Keratinocyte (primary cell): ENCODE measurements around the gene C6orf132. TPM values are rescaled to one million over a fixed set of nuclear protein-coding genes. Genes with fewer than 3 reads are reported as not detected.

Experiments used
- DNase-seq: peaks from one replicate; pipeline ENCODE4 v3.0.0-alpha.2; 2011; ENCODE audit warnings: low read depth, missing footprints, low spot score
- FAIRE-seq: peaks from 2 replicates; lab custom pipeline; 2011; peaks lifted over from hg19 to GRCh38; lab: Jason Lieb, UNC
- H2AFZ ChIP-seq: 2 replicates; pipeline ENCODE4 v1.6.0; 2012; ENCODE audit warnings: low read length, control low read depth, inconsistent platforms; ENCODE audit not compliant: control insufficient read depth
- H3K27ac ChIP-seq: 2 replicates; pipeline ENCODE4 v1.5.1; 2011; ENCODE audit warnings: low read length; ENCODE audit not compliant: control insufficient read depth, insufficient read depth
- H3K27me3 ChIP-seq: 3 replicates; pipeline ENCODE4 v1.6.0; 2011; ENCODE audit warnings: low read length; ENCODE audit not compliant: control insufficient read depth, insufficient read depth; ENCODE audit errors: extremely low read depth
- H3K36me3 ChIP-seq, 2 experiments: 2 replicates in 1 of 2; 3 replicates in 1 of 2; pipeline ENCODE4 v1.5.1; 2011; ENCODE audit warnings: low read length in 2 of 2, mild to moderate bottlenecking in 1 of 2; ENCODE audit not compliant: control insufficient read depth in 2 of 2, insufficient read depth in 2 of 2; ENCODE audit errors: extremely low read depth in 1 of 2
- H3K4me1 ChIP-seq: 3 replicates; pipeline ENCODE4 v1.5.1; 2011; ENCODE audit warnings: low read length; ENCODE audit not compliant: control insufficient read depth, insufficient read depth; ENCODE audit errors: extremely low read depth
- H3K4me2 ChIP-seq: 3 replicates; pipeline ENCODE4 v1.6.0; 2011; ENCODE audit warnings: low read depth, low read length; ENCODE audit not compliant: control insufficient read depth, insufficient read depth; ENCODE audit errors: extremely low read depth
- H3K4me3 ChIP-seq, 3 experiments: fragments of 200-600 bp in 1 of 3; sonication (generic) in 1 of 3; 2 replicates in 2 of 3; 3 replicates in 1 of 3; pipeline ENCODE4 v1.5.1; 2011 to 2016; ENCODE audit warnings: low read length in 3 of 3, mild to moderate bottlenecking in 3 of 3, control low read depth in 2 of 3, inconsistent platforms in 1 of 3, low read depth in 1 of 3, mixed read lengths in 1 of 3, mixed run types in 1 of 3, moderate library complexity in 1 of 3; ENCODE audit not compliant: control insufficient read depth in 2 of 3, insufficient read depth in 2 of 3; ENCODE audit errors: extremely low read depth in 1 of 3
- H3K79me2 ChIP-seq: 2 replicates; pipeline ENCODE4 v1.6.0; 2012; ENCODE audit warnings: low read length; ENCODE audit not compliant: control insufficient read depth, insufficient read depth
- H3K9ac ChIP-seq: 3 replicates; pipeline ENCODE4 v1.6.0; 2011; ENCODE audit warnings: low read length; ENCODE audit not compliant: control insufficient read depth, insufficient read depth; ENCODE audit errors: extremely low read depth
- H3K9me1 ChIP-seq: 3 replicates; pipeline ENCODE4 v1.6.0; 2011; ENCODE audit warnings: low read length; ENCODE audit not compliant: control insufficient read depth, insufficient read depth; ENCODE audit errors: extremely low read depth
- H3K9me3 ChIP-seq: 2 replicates; pipeline ENCODE4 v1.5.1; 2012; ENCODE audit warnings: low read depth, low read length; ENCODE audit not compliant: control insufficient read depth
- H4K20me1 ChIP-seq: 3 replicates; pipeline ENCODE4 v1.6.0; 2011; ENCODE audit warnings: low read length; ENCODE audit not compliant: control insufficient read depth, insufficient read depth; ENCODE audit errors: extremely low read depth
- EZH2 ChIP-seq: IDR thresholded peaks from one replicate; pipeline ENCODE4 v1.6.1; 2012; ENCODE audit warnings: inconsistent platforms, mild to moderate bottlenecking, low read length, moderate library complexity
- dilution Hi-C: fragments of 300-500 bp; cut with MboI; formaldehyde crosslinking; loops from one replicate; pipeline ENCODE4 v1.7.0; 2020; ENCODE audit warnings: low sequenced_read_pairs; ENCODE audit not compliant: extremely low pct_ligation_motif_present
- polyA plus RNA-seq, 5 experiments: library from polyadenylated mRNA; depleted of rRNA in 3 of 5; stranded (reverse) in 3 of 5; stranded (forward) in 1 of 5; unstranded in 1 of 5; fragments of >200 nt; gene quantifications; 1 replicate in 1 of 5; 2 replicates in 3 of 5; 3 replicates in 1 of 5; pipeline versions ENCODE4 v1.2.1 to v1.2.3, GENCODE V29; 2011 to 2012; ENCODE audit warnings: missing spikeins in 2 of 5, low read depth in 1 of 5, low replicate concordance in 1 of 5
- TF ChIP-seq, protein P1 (sequence below), 3 experiments: IDR thresholded peaks in 1 of 3; conservative IDR thresholded peaks in 1 of 3; optimal IDR thresholded peaks in 1 of 3; 2 replicates in 2 of 3; 3 replicates in 1 of 3; pipeline versions ENCODE3 to v1.5.1; 2011; ENCODE audit warnings: low read length in 3 of 3, mild to moderate bottlenecking in 3 of 3, moderate library complexity in 2 of 3, control low read depth in 1 of 3, inconsistent platforms in 1 of 3; ENCODE audit not compliant: insufficient read depth in 2 of 3; ENCODE audit errors: extremely low read depth in 1 of 3

C6orf132 gene
- polyA plus RNA-seq, 1 donor (not counting 4 experiments of a cell fraction or from before 2014, with no cell fraction given): 11.8 TPM

DNA sequence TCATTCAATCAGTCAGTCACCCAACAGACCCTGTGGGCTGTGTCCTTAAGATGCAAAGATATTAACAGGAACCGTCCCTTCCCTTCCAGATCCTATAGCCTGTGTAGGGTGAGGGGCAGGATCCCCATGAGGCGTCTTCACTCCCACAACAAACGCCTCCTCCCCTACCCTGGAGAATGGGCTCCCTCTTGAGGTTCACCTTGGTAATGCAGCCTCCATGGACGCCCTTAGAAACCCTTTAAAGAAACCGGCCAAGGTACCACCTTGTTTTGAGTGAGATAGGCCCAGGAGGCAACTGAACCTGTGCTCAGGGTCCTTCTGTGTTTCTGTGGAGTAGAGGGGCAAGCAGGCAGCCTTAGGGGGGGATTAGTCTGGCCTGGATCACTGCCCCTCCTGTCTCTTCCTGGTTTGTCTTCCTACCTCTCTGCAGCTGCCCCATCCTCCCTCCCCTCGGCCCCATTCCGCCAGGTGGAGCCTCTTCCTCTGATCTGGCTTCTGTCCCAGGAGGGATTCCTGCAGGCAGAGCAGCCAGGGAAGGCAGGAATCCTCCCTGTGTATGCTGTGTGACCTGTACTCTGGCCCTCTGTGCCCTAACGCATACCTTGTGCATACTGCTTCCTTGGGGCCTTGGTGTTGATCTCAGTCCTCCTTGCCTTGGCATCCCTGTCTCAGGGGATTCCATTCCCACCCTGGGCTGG, 24.2 kb upstream of the C6orf132 start:
- FAIRE-seq (no peak), DNase-seq (peak; percentile 46)
- Histone ChIP-seq H2AFZ (peak overlapping the region; percentile 96), H3K79me2 (no peaks in the 10 kb centered on the region), H3K4me1 (peaks cover 6% of the 10 kb centered on the region), H3K4me2 (peak overlapping the region; percentile 69), H3K9me3 (no peaks in the 10 kb centered on the region), H3K27me3 (no peaks in the 10 kb centered on the region), H3K9ac (no peak overlapping the region), H3K36me3 (no peaks in the 10 kb centered on the region), H3K9me1 (no peaks in the 10 kb centered on the region), H3K4me3 (no peak overlapping the region), H3K27ac (no peak overlapping the region), H4K20me1 (no peaks in the 10 kb centered on the region)
- dilution Hi-C loops: no loop called here
- TF ChIP-seq, protein P1, sequence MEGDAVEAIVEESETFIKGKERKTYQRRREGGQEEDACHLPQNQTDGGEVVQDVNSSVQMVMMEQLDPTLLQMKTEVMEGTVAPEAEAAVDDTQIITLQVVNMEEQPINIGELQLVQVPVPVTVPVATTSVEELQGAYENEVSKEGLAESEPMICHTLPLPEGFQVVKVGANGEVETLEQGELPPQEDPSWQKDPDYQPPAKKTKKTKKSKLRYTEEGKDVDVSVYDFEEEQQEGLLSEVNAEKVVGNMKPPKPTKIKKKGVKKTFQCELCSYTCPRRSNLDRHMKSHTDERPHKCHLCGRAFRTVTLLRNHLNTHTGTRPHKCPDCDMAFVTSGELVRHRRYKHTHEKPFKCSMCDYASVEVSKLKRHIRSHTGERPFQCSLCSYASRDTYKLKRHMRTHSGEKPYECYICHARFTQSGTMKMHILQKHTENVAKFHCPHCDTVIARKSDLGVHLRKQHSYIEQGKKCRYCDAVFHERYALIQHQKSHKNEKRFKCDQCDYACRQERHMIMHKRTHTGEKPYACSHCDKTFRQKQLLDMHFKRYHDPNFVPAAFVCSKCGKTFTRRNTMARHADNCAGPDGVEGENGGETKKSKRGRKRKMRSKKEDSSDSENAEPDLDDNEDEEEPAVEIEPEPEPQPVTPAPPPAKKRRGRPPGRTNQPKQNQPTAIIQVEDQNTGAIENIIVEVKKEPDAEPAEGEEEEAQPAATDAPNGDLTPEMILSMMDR (optimal IDR thresholded peaks at IDR 0.05 in 1 of 3, IDR thresholded peaks at IDR 0.05 in 1 of 3, conservative IDR thresholded peaks at IDR 0.05 in 1 of 3; ENCODE audit: extremely low read depth in 1 of 3, insufficient read depth in 2 of 3, low read length in 3 of 3): peak; percentile 85 to 98 (median 88)
- TF ChIP-seq EZH2: no peak

DNA sequence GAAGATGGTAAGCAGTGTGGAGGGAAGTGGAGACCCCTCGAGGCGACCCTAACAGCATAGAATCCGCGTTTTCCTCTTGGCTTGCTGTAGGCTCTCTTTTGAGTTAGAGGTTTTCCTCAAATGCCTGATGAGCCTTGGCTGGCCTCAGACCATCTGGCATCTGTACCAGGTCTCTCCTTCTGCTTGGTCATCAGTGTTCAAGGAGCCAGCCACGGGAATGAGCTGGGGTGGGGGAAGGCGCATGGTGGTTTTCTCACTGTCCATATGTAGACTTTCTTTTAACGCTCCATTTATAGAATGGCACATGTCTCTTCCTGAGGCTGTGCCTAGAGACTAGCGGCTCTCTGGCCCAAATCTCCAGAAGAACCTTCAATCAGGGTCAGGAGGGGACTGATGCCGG, 22.6 kb upstream of the C6orf132 start:
- H2AFZ ChIP-seq: no peak overlapping the region
- no peak for TF ChIP-seq EZH2
- TF ChIP-seq, protein P1 (optimal IDR thresholded peaks at IDR 0.05 in 1 of 3, IDR thresholded peaks at IDR 0.05 in 1 of 3, conservative IDR thresholded peaks at IDR 0.05 in 1 of 3; ENCODE audit: extremely low read depth in 1 of 3, insufficient read depth in 2 of 3, low read length in 3 of 3): no peak
- H3K79me2 ChIP-seq: no peaks in the 10 kb centered on the region
- H3K27ac ChIP-seq: no peak overlapping the region
- dilution Hi-C loops: no loop called here
- no peak for FAIRE-seq
- H3K4me1 ChIP-seq: peaks cover 15% of the 10 kb centered on the region
- no peaks in the 10 kb centered on the region for H3K9me1 ChIP-seq
- H3K4me2 ChIP-seq: no peak overlapping the region
- H3K27me3 ChIP-seq: no peaks in the 10 kb centered on the region
- no peak for DNase-seq
- H3K36me3 ChIP-seq: no peaks in the 10 kb centered on the region
- no peak overlapping the region for H3K9ac ChIP-seq
- no peak overlapping the region for H3K4me3 ChIP-seq
- H3K9me3 ChIP-seq: no peaks in the 10 kb centered on the region
- H4K20me1 ChIP-seq: no peaks in the 10 kb centered on the region
